Measurements from ENCODE around the gene PPP2R3B.
"Not testable (repeated sequence)": the region's sequence is repeated elsewhere in the genome, so short reads cannot be mapped to it uniquely, and the experiment has no call there.

PPP2R3B gene

DNA sequence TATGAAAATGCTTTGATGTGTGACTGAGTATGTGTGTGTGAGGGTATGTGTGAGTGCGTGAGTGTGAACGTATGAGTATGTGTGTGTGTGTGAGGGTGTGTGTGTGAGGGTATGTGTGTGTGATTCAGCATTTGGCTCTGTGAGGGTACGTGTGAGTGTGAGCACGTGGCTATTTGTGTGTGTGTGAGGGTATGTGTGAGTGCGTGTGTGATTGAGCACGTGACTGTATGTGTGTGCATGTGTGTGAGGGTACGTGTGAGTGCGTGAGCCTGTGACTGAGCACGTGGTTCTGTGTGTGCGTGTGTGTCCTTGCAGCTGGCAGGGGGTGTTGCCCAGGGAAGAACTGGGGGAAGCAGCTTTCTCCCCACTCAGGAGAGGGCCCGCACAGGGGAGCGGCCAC lies 16.1 kb upstream of the PPP2R3B start:
- no peak for DNase-seq

DNA sequence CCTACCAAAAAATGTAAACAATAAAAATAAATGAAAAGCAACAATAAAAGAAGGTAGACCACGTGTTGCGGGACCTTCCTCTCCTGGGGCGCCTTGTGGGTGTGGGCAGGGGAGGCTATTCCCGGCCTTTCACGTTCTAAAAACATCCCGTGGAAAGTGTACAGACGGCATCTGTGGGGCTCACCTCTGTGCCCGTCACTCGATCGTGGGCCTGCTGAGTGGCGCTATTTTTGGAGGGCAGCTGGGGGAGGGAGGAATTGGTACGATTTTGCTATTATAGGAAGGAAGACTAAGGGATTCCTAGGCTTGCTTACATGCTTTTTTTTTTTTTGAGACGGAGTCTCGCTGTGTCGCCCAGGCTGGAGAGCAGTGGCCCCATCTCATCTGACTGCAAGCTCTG lies 13.6 kb upstream of the PPP2R3B start:
- DNase-seq, result no peak

GRCh38 chrX:397575-397974 lies 10.9 kb upstream of the PPP2R3B start:
- DNase-seq, result no peak

- no peak for DNase-seq
Observed at GRCh38 chrX:394830-395229, 8.1 kb upstream of the PPP2R3B start.

- DNase-seq, result no peak
Observed at GRCh38 chrX:392575-392846, 5.8 kb upstream of the PPP2R3B start.

GRCh38 chrX:391717-392574 lies 5.2 kb upstream of the PPP2R3B start:
- DNase-seq, result no peak

DNA sequence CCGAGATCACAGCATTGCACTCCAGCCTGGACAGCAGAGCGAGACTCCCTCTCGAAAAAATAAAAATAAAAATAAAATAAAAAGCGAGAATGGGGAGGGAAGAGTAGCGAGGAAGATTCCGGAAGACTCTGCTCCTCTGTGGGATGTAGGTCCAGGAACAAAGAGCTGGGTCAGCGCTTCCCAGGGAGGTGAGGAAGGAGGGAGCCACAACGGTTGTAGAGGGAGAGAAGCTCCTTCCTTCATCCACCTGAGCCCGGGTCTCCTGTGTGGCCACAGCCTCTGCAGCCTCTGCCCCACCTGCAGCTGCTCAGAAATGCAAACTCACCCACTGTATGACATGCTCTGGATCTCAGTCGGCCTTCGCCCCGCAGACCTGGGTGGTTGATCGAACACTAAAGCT lies 3.8 kb upstream of the PPP2R3B start:
- no peak for DNase-seq

- DNase-seq, result no peak
Observed at GRCh38 chrX:389021-389441, 2.3 kb upstream of the PPP2R3B start.

DNA sequence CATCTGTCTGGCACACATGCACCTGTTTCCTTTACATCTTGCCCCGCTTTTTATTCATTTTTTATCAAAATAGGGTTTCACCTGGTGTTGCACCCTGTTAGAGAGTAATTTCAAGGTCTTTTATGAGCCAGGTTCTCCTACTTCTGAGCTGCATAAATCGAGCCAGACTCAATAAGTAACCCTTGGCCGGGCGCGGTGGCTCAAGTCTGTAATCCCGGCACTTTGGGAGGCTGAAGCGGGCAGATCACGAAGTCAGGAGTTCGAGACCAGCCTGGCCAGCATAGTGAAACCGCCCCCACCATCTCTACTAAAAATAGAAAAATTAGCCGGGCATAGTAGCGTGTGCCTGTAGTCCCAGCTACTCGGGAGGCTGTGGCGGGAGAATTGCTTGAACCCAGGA lies 1.0 kb upstream of the PPP2R3B start:
- no peak for DNase-seq

DNA sequence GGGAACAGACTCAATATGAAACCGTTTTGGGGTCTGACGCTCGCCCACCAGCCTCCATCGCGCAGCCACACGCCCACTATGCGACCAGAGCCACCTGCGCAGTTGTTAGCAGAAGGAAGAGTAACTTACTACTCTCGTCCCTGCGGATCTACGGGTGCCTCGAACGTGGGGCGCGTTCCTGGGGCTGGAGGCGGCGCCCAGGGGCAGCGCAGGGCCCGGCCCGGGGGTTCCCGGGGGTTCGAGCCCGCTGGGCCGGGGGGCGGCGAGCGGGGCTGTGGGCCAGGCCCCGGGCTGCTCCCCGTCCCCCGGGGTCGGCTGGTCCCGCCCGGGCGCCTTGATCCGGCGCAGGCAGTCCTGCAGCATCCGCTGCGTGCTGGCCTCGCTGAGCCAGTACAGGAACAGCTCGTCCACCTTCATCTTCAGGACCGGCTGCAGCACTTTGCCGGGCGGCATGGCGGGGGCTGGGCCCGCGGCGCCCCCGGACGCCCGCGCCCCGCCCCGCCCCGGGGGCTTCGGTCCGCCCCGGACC lies 404 bp downstream of the PPP2R3B start:
- DNase-seq, result no peak

GRCh38 chrX:385736-386135 lies 971 bp downstream of the PPP2R3B start:
- DNase-seq, result not testable (repeated sequence)

- DNase-seq, result no peak
Observed at GRCh38 chrX:384861-385260, 1.8 kb downstream of the PPP2R3B start.

GRCh38 chrX:378443-378842 lies 8.3 kb downstream of the PPP2R3B start:
- no peak for DNase-seq

DNA sequence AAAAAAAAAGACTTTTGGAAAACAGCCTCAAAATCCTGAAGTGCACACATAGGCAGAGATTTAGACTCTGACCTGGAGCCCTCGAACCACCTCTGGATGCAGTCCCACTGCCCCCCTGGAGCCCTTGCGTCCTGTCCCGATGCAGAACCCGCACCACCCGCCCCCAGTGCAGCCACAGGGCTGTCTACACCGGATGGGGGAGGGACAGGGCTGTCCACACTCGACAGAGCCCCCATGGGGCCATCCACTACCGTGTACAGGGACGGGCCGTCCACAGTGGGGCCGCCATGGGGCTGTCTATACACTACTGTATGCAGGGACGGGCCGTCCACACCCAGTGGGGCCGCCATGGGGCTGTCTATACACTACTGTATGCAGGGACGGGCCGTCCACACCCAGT lies 10.5 kb downstream of the PPP2R3B start:
- not testable (repeated sequence) for DNase-seq

- no peak for DNase-seq
Observed at GRCh38 chrX:375181-376036, 11.3 kb downstream of the PPP2R3B start.

GRCh38 chrX:374596-374995 lies 12.1 kb downstream of the PPP2R3B start:
- DNase-seq, result no peak

GRCh38 chrX:373641-374471 lies 12.9 kb downstream of the PPP2R3B start:
- DNase-seq, result no peak

DNA sequence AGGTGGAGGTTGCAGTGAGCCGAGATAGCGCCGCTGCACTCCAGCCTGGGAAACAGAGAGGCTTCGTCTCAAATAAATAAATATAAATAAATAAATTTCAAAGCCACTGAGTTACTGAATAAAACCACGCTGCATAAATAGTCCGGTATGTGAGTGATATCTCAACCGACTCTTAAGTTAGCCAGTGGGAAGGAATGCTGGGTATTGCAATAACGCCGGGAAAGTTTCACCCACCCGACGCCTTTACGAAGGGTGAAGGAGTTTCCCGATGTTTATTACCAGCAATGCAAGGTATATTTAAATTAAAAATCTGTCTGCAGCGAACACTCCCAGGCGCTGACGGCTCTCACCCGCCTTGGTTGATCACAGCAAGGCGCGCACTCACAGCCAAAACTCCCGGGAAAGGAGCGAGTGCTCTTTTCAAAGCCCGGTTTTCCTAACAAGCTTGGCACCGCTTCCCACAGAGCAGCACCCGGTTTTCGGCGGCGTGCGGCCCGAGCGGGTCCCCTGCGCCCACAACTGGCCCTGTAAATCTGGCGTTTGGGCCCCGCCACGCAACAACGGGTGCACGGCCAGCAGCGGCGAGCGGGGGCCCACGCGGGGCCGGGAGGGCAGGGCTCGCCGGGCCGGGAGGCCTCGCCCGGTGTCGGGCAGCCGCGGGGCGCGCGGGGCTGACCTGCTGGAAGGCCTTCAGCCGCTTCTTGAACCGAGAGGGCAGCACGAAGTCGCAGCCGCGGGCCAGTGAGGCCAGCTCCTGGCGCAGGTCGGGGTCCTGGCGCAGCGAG lies 13.7 kb downstream of the PPP2R3B start:
- DNase-seq, result no peak

DNA sequence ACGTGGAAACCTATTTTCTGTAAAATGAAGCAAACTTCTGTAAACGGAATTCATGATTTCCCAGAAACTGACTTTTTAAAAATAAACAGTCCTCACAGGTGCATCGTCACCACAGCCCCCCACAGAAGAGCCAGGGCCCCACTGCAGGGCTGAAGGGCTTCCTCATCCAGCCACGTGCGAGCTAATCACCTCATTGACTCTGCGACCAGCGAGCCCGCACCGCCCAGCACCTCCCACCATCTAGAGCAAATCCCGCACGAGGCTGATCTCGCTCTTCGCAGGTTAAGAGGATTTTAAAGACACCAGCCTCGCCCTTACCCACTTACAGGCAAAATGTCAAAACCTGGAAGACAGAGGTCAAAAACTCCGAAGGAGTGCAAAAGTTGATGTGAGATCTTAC lies 14.8 kb downstream of the PPP2R3B start:
- no peak for DNase-seq

DNA sequence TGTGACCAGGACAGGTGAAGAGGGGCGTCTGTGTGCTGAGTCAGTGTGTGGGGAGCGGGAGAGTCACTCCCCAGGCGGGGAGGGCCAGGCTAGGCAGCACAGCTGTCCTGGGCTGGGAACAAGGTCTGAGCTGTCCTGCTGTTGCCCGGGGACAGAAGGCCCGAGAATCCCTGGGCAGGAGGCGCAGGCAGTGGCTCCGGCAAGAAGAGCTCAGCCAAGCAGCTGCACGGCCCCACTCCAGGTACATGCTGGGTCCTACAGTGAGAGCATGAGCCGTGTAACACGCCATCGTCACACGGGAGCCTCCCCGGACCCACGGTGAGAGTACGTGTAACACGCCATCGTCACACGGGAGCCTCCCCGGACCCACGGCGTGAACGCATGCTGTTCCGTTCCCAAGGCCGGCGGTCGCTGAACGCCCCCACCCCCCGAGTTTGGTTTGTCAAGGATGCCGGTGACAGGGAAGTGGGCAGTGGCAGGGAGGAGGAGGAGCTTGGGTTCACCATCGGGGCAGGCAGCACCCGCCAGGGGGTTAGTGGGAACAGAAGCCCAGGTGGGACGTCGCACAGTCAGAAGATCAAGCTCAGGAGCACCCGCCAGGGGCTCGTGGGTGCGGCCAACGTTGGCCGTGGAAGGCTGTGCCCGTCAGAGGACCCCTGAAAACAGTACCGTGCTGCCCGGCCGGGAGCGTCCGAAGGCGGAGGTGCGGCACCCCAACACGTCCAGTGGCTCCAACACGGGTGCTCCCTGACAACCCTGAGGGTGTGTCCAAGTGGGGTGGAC lies 15.6 kb downstream of the PPP2R3B start:
- DNase-seq, result no peak

GRCh38 chrX:370244-370962 lies 16.3 kb downstream of the PPP2R3B start:
- DNase-seq, result no peak

All from NCI-H526 (cell line).